Progenitor cell of endocrine pancreas (in vitro differentiated cells): ENCODE measurements around the gene ASRGL1. TPM values are rescaled to one million over a fixed set of nuclear protein-coding genes. Genes with fewer than 3 reads are reported as not detected.

ENCODE experiments used
- DNase-seq: peaks from one replicate; pipeline ENCODE4 v3.0.0; 2021; ENCODE audit warnings: low spot score; ENCODE audit not compliant: unreplicated experiment
- H3K27ac Mint-ChIP-seq: 2 replicates; pipeline ENCODE4 v1.8.0; 2021; ENCODE audit warnings: mild to moderate bottlenecking, moderate library complexity, mixed read lengths
- H3K27me3 Mint-ChIP-seq: 2 replicates; pipeline ENCODE4 v1.8.0; 2021; ENCODE audit warnings: mixed read lengths
- H3K36me3 Mint-ChIP-seq: 2 replicates; pipeline ENCODE4 v1.8.0; 2022; ENCODE audit warnings: mixed read lengths; ENCODE audit not compliant: insufficient read depth
- H3K4me1 Mint-ChIP-seq: 2 replicates; pipeline ENCODE4 v1.8.0; 2021; ENCODE audit warnings: low read depth, mixed read lengths
- H3K4me3 Mint-ChIP-seq: 2 replicates; pipeline ENCODE4 v1.8.0; 2021; ENCODE audit warnings: low read depth, mild to moderate bottlenecking, moderate library complexity, mixed read lengths
- H3K9me3 Mint-ChIP-seq: 2 replicates; pipeline ENCODE4 v1.8.0; 2021; ENCODE audit warnings: low read depth, mixed read lengths
- long read RNA-seq: library from polyadenylated mRNA; unstranded; transcript quantifications from one replicate; pipeline ENCODE4 v2.0.0, GENCODE V29; 2020
- total RNA-seq: library from RNA; stranded (reverse); gene quantifications from 2 replicates; pipeline ENCODE4 v1.2.1, GENCODE V29; 2021
- TF ChIP-seq, protein P1 (sequence below): fragments of 200-600 bp; sonication (generic); IDR thresholded peaks from one replicate; pipeline ENCODE4 v1.5.0; 2021; ENCODE audit warnings: antibody characterized with exemption, mild to moderate bottlenecking; ENCODE audit not compliant: unreplicated experiment

The ASRGL1 gene
- total RNA-seq, result 41.6 and 45.2 TPM in 2 replicates
- long read RNA-seq, transcript ASRGL1-202 (7 exons, 2,270 nt), result minor isoform, 12 of 76 reads
- long read RNA-seq, transcript ASRGL1-201 (7 exons, 2,182 nt), result major isoform, 19 of 76 reads
- long read RNA-seq, transcript ASRGL1-209 (4 exons, 1,177 nt), result minor isoform, 6 of 76 reads
- long read RNA-seq, partial matches to known transcripts, result 8 of 76 reads
- long read RNA-seq, other reads (novel, unspliced or antisense), result 27 of 76 reads

DNA sequence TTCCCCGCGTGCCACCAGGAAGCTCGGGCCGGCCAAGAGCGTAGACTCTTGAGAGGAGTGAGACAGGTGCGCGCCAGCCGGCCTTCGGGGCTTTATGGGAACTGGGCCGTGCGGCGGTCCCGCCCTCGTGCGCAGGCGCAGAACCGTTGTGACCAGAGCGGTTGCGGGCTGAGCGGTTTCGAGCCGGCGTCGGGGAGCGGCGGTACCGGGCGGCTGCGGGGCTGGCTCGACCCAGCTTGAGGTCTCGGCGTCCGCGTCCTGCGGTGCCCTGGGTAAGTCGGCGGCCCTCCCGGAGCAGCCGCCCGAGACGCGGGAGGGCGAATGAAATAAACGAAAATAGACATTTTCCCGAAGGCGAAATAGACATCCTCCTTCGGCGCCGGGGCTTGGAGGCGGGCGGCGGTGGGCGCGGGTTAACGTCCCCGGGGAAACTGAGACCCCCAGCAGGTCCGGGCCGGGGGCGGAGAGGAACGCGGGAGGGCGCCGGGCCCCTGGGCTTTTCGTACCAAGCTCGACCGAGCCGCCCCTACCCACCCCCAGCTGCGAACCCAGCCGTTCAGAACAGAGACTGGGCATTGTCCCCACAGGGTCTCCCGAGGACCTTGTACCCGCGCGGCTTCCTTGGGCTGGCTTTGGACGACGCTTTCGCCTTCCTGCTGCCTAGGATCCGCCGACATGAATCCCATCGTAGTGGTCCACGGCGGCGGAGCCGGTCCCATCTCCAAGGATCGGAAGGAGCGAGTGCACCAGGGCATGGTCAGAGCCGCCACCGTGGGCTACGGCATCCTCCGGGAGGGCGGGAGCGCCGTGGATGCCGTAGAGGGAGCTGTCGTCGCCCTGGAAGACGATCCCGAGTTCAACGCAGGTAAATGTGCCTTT, at the start of gene ASRGL1:
Gene ASRGL1 (plus strand): TSS at position 146 of the 879 bp plus-strand sequence. CDS start 530 bp downstream, at position 676.
- Mint-ChIP-seq H3K27me3 (peaks cover 13% of the 10 kb centered on the region), H3K4me3 (peak within 1 kb of the TSS; percentile 89), H3K27ac (peak within 1 kb of the TSS; percentile 94), H3K36me3 (peaks cover 3% of the 10 kb centered on the region), H3K9me3 (no peaks in the 10 kb centered on the region), H3K4me1 (peaks cover 27% of the 10 kb centered on the region)
- peak; percentile 73 for DNase-seq
- TF ChIP-seq, protein P1, sequence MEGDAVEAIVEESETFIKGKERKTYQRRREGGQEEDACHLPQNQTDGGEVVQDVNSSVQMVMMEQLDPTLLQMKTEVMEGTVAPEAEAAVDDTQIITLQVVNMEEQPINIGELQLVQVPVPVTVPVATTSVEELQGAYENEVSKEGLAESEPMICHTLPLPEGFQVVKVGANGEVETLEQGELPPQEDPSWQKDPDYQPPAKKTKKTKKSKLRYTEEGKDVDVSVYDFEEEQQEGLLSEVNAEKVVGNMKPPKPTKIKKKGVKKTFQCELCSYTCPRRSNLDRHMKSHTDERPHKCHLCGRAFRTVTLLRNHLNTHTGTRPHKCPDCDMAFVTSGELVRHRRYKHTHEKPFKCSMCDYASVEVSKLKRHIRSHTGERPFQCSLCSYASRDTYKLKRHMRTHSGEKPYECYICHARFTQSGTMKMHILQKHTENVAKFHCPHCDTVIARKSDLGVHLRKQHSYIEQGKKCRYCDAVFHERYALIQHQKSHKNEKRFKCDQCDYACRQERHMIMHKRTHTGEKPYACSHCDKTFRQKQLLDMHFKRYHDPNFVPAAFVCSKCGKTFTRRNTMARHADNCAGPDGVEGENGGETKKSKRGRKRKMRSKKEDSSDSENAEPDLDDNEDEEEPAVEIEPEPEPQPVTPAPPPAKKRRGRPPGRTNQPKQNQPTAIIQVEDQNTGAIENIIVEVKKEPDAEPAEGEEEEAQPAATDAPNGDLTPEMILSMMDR, result no peak

DNA sequence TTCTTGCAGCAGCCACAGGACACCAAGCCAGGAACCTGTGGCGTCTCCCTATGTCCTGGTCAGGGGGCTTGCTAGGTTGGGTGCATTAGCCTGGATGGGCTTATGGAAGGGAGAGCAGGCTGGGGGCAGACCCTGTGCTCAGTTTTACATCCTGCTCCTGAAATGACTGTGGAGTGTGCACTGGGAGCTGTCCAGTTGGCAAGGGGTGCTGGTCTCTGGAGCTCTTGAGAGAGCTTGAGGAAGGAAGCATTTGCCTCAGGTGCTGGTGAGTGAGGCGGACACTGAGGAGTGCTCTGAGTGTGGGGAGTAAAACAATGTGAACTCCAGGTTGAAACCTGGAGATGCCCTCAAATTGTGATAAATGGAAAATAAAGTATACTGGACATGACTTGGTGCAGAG, 41.7 kb upstream of the ASRGL1 start:
- peak; percentile 40 for DNase-seq
- Mint-ChIP-seq H3K4me3 (no peak overlapping the region), H3K27me3 (peaks cover 42% of the 10 kb centered on the region), H3K27ac (no peak overlapping the region), H3K9me3 (no peaks in the 10 kb centered on the region), H3K36me3 (no peaks in the 10 kb centered on the region), H3K4me1 (no peaks in the 10 kb centered on the region)
- TF ChIP-seq, protein P1, result no peak

DNA sequence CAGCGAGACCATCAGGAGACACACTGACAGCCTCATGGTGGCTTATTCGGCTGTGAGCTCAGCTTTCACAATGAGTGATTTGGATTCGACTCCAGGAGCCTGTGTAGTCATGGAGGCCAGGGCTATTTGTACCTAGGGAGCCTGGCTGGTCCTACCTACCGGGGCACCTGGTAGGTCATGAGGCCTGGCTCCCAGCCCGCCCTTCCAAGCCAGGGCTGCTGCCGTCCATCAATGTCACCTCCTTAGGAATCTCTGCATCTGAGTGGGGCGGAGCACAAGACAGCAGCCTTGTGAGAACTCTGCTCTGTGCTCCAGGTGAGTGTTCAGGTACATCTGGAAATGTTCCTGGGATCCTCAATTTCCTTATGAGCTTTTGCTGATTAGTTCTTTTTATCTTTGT, 38.3 kb upstream of the ASRGL1 start, which contains the start of gene SCGB1D4:
Gene SCGB1D4 (minus strand): TSS at position 101 of the 400 bp plus-strand sequence. CDS start 65 bp downstream, at position 36.
- no peak within 1 kb of the TSS for H3K27ac Mint-ChIP-seq
- no peaks in the 10 kb centered on the region for H3K36me3 Mint-ChIP-seq
- no peaks in the 10 kb centered on the region for H3K4me1 Mint-ChIP-seq
- no peaks in the 10 kb centered on the region for H3K9me3 Mint-ChIP-seq
- TF ChIP-seq, protein P1, result no peak
- DNase-seq, result no peak
- peaks cover 44% of the 10 kb centered on the region for H3K27me3 Mint-ChIP-seq
- no peak within 1 kb of the TSS for H3K4me3 Mint-ChIP-seq

DNA sequence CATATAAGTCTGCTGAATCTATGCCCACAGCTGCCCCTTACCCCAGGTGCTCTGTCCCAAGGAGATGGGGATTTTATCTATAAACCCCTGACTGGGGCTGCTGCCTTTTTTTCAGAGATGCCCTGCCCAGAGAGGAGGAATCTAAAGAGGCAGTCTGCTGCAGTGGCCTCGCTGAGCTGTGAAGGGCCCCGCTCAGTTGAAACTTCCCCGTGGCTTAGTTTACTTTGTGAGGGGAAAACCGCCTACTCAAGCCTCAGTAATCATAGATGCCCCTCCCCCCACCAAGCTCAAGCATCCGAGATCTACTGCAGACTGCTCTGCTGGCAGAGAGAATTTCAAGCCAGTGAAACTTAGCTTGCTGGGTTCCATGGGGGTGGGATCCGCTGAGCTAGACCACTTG, 31.0 kb upstream of the ASRGL1 start:
- Mint-ChIP-seq H3K9me3 (peaks cover 3% of the 10 kb centered on the region), H3K27me3 (peaks cover 21% of the 10 kb centered on the region), H3K36me3 (no peaks in the 10 kb centered on the region), H3K27ac (no peak overlapping the region), H3K4me1 (no peaks in the 10 kb centered on the region), H3K4me3 (no peak overlapping the region)
- TF ChIP-seq, protein P1, result no peak
- DNase-seq, result no peak

DNA sequence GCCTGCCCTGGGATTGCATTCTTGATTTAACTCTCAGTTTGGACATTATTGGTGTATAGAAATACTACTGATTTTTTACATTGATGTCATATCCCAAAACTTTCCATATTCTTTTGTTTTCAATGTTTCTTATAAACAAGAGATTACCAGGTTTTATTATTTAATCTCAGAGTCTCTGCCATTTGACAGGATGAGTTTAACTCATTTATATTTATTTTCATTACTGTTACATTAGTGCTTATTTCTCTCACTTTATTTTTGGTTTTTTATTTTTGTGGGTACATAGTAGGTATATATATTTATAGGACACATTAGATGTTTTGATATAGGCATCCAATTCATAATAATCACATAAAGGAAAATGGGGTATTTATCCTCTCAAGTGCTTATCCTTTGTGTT, 29.3 kb upstream of the ASRGL1 start:
- Mint-ChIP-seq H3K4me1 (no peaks in the 10 kb centered on the region), H3K36me3 (no peaks in the 10 kb centered on the region), H3K9me3 (peaks cover 3% of the 10 kb centered on the region), H3K4me3 (no peak overlapping the region), H3K27me3 (peaks cover 27% of the 10 kb centered on the region), H3K27ac (no peak overlapping the region)
- TF ChIP-seq, protein P1, result no peak
- DNase-seq, result no peak
